A549 (cell line): ENCODE results near the gene MYH16.

Source experiments
- BHLHE40 ChIP-seq: IDR thresholded peaks from 2 replicates; pipeline ENCODE4 v1.6.1; 2012; ENCODE audit warnings: low read depth, low read length, inconsistent platforms
- CHD2 ChIP-seq: fragments of 150-350 bp; IDR thresholded peaks from 2 replicates; pipeline ENCODE4 v1.6.1; 2014; ENCODE audit warnings: low read length; ENCODE audit not compliant: partially characterized antibody
- EP300 ChIP-seq, 2 experiments: fragments of >200 bp; sonication (Bioruptor Twin); formaldehyde crosslinking; IDR thresholded peaks; 2 replicates in 1 of 2; 3 replicates in 1 of 2; pipeline ENCODE4 v1.6.1; 2016 to 2017
- MYC ChIP-seq: IDR thresholded peaks from 2 replicates; pipeline ENCODE4 v1.6.1; 2012; ENCODE audit warnings: mild to moderate bottlenecking, inconsistent platforms, low read length, improper control_type of control experiment, borderline replicate concordance
- POLR2A ChIP-seq: IDR thresholded peaks from 2 replicates; pipeline ENCODE4 v1.6.1; 2012; ENCODE audit warnings: mild to moderate bottlenecking, low read length
- RARB ChIP-seq: fragments of 250-450 bp; sonication (Bioruptor Pico); IDR thresholded peaks from 2 replicates; pipeline ENCODE4 v1.8.0; 2021; ENCODE audit warnings: mild to moderate bottlenecking, moderate library complexity
- RFX5 ChIP-seq: fragments of 450-650 bp; IDR thresholded peaks from 2 replicates; pipeline ENCODE4 v1.7.1; 2014; ENCODE audit warnings: antibody characterized with exemption, mild to moderate bottlenecking, moderate library complexity
- TF ChIP-seq, protein P1 (sequence below): fragments of 200-600 bp; sonication (generic); IDR thresholded peaks from 2 replicates; pipeline ENCODE4 v1.6.1; 2016; ENCODE audit warnings: antibody characterized with exemption, mild to moderate bottlenecking, moderate library complexity
- TF ChIP-seq, protein P2 (sequence below): fragments of >200 bp; sonication (Bioruptor Twin); formaldehyde crosslinking; IDR thresholded peaks from 3 replicates; pipeline ENCODE4 v1.5.1; 2016

- TF ChIP-seq MYC, result no peak
- TF ChIP-seq EP300 (IDR thresholded peaks at IDR 0.05), result no peak
- TF ChIP-seq, protein P1, sequence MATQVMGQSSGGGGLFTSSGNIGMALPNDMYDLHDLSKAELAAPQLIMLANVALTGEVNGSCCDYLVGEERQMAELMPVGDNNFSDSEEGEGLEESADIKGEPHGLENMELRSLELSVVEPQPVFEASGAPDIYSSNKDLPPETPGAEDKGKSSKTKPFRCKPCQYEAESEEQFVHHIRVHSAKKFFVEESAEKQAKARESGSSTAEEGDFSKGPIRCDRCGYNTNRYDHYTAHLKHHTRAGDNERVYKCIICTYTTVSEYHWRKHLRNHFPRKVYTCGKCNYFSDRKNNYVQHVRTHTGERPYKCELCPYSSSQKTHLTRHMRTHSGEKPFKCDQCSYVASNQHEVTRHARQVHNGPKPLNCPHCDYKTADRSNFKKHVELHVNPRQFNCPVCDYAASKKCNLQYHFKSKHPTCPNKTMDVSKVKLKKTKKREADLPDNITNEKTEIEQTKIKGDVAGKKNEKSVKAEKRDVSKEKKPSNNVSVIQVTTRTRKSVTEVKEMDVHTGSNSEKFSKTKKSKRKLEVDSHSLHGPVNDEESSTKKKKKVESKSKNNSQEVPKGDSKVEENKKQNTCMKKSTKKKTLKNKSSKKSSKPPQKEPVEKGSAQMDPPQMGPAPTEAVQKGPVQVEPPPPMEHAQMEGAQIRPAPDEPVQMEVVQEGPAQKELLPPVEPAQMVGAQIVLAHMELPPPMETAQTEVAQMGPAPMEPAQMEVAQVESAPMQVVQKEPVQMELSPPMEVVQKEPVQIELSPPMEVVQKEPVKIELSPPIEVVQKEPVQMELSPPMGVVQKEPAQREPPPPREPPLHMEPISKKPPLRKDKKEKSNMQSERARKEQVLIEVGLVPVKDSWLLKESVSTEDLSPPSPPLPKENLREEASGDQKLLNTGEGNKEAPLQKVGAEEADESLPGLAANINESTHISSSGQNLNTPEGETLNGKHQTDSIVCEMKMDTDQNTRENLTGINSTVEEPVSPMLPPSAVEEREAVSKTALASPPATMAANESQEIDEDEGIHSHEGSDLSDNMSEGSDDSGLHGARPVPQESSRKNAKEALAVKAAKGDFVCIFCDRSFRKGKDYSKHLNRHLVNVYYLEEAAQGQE, result no peak
- TF ChIP-seq, protein P2, sequence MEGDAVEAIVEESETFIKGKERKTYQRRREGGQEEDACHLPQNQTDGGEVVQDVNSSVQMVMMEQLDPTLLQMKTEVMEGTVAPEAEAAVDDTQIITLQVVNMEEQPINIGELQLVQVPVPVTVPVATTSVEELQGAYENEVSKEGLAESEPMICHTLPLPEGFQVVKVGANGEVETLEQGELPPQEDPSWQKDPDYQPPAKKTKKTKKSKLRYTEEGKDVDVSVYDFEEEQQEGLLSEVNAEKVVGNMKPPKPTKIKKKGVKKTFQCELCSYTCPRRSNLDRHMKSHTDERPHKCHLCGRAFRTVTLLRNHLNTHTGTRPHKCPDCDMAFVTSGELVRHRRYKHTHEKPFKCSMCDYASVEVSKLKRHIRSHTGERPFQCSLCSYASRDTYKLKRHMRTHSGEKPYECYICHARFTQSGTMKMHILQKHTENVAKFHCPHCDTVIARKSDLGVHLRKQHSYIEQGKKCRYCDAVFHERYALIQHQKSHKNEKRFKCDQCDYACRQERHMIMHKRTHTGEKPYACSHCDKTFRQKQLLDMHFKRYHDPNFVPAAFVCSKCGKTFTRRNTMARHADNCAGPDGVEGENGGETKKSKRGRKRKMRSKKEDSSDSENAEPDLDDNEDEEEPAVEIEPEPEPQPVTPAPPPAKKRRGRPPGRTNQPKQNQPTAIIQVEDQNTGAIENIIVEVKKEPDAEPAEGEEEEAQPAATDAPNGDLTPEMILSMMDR, result no peak
- no peak for TF ChIP-seq CHD2
- no peak for TF ChIP-seq RARB (CRISPR knock-in tag)
- no peak for TF ChIP-seq BHLHE40
- no peak for TF ChIP-seq RFX5
- TF ChIP-seq POLR2A, result no peak
Observed at GRCh38 chr7:99249985-99250575, 22.6 kb upstream of the MYH16 start.
